ENCODE results near the gene PAWR. TPM values are rescaled to one million over a fixed set of nuclear protein-coding genes. Genes with fewer than 3 reads are reported as not detected.

Gene PAWR
- total and polyA plus RNA-seq, 2 of the 13 experiments (the other 11 are each of a cell fraction or from before 2014, with no cell fraction given): 29.1 to 36.1 TPM

DNA sequence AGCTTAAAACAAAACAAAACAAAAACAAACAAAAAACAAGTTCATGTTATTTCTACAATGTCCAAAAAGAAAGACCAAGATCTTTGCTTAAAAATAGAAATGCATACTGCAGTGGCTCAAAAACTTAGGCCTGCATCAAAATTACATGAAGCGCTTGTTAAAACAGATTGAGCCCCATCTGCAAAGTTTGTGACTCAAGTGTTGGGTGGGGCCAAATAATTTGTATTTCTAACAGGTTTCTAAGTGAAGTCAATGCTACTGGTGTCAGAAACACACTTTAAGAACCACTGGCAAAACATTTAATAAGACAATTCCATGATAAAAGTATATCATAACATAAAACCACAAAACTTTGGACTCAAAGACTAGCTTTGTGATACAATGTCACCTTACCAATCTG lies 105.6 kb downstream of the PAWR start:
- Histone ChIP-seq H3K36me3 (replicated peaks in 1 of 2; ENCODE audit: control insufficient read depth in 1 of 2, insufficient read depth in 2 of 2, low read length in 2 of 2) (peaks cover 0 to 3% of the 10 kb centered on the region in 2 experiments; a peak in 3 of 5 replicates), H3K9me3 (ENCODE audit: low read length) (no peaks in the 10 kb centered on the region), H4K20me1 (ENCODE audit: insufficient read depth, low read length) (no peaks in the 10 kb centered on the region), H3K27ac (ENCODE audit: extremely low read length, insufficient read depth, low read length) (no peak overlapping the region), H3K27me3 (ENCODE audit: control insufficient read depth in 1 of 2, insufficient read depth in 2 of 2, low read length in 2 of 2) (no peaks in the 10 kb centered on the region), H3K4me1 (ENCODE audit: insufficient read depth, low read length) (no peaks in the 10 kb centered on the region), H3K79me2 (ENCODE audit: insufficient read depth, low read length) (no peaks in the 10 kb centered on the region), H3K9ac (ENCODE audit: insufficient read depth, low read depth, low read length) (no peak overlapping the region), H3K4me2 (ENCODE audit: low read depth, low read length) (no peak overlapping the region), H3K4me3 (replicated peaks in 1 of 3; ENCODE audit: insufficient read depth in 1 of 3, low read depth in 2 of 3, low read length in 3 of 3) (no peak overlapping the region), H2AFZ (ENCODE audit: low read length) (no peak overlapping the region)
- POLR2A ChIA-PET: no interaction called here
- DNase-seq (ENCODE audit: low spot score) (no peak), FAIRE-seq (no peak), ATAC-seq (no peak)
- 96% methylated on average over 1 of the region's 1 CpG for WGBS (ENCODE audit: low lambda C conversion rate)
- intact Hi-C loops (cut with micrococcal nuclease; ENCODE audit: unreplicated experiment) (no loop called here), in situ Hi-C loops (cut with HindIII; ENCODE audit: extremely low pct_ligation_motif_present, low pct_unique_long_range_greater_than_20kb) (no loop called here)
- BruUV-seq (replicated peaks): no TSS peak
- CTCF ChIA-PET (ENCODE audit: low intra/inter-chr PET ratio, low total read pairs): no interaction called here
- TF ChIP-seq, protein P1, sequence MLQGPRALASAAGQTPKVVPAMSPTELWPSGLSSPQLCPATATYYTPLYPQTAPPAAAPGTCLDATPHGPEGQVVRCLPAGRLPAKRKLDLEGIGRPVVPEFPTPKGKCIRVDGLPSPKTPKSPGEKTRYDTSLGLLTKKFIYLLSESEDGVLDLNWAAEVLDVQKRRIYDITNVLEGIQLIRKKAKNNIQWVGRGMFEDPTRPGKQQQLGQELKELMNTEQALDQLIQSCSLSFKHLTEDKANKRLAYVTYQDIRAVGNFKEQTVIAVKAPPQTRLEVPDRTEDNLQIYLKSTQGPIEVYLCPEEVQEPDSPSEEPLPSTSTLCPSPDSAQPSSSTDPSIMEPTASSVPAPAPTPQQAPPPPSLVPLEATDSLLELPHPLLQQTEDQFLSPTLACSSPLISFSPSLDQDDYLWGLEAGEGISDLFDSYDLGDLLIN (CRISPR knock-in tag; IDR thresholded peaks at IDR 0.05; ENCODE audit: borderline replicate concordance): no peak
- TF ChIP-seq ISX (CRISPR knock-in tag; conservative IDR thresholded peaks at IDR 0.05) (no peak), SAP130 (CRISPR knock-in tag; IDR thresholded peaks at IDR 0.05; ENCODE audit: low read depth) (no peak), ZFP37 (CRISPR knock-in tag; IDR thresholded peaks at IDR 0.05; ENCODE audit: borderline replicate concordance) (no peak), ZBTB42 (CRISPR knock-in tag; IDR thresholded peaks at IDR 0.05) (no peak), ZNF703 (CRISPR knock-in tag; IDR thresholded peaks at IDR 0.05; ENCODE audit: borderline replicate concordance) (no peak), SOX6 (IDR thresholded peaks at IDR 0.05) (no peak), SOX6 (CRISPR knock-in tag; IDR thresholded peaks at IDR 0.05) (no peak), EED (CRISPR knock-in tag; IDR thresholded peaks at IDR 0.05) (no peak), HMG20A (CRISPR knock-in tag; IDR thresholded peaks at IDR 0.05; ENCODE audit: borderline replicate concordance) (no peak), CC2D1A (CRISPR knock-in tag; IDR thresholded peaks at IDR 0.05) (no peak), ESRRA (CRISPR knock-in tag; IDR thresholded peaks at IDR 0.05; ENCODE audit: low read depth) (no peak), ZNF839 (CRISPR knock-in tag; IDR thresholded peaks at IDR 0.05; ENCODE audit: borderline replicate concordance) (no peak), TOE1 (CRISPR knock-in tag; IDR thresholded peaks at IDR 0.05) (no peak), ZNF180 (CRISPR knock-in tag; IDR thresholded peaks at IDR 0.05; ENCODE audit: borderline replicate concordance, low read depth) (no peak), ZNF264 (CRISPR knock-in tag; IDR thresholded peaks at IDR 0.05) (no peak)
- TF ChIP-seq, protein P2, sequence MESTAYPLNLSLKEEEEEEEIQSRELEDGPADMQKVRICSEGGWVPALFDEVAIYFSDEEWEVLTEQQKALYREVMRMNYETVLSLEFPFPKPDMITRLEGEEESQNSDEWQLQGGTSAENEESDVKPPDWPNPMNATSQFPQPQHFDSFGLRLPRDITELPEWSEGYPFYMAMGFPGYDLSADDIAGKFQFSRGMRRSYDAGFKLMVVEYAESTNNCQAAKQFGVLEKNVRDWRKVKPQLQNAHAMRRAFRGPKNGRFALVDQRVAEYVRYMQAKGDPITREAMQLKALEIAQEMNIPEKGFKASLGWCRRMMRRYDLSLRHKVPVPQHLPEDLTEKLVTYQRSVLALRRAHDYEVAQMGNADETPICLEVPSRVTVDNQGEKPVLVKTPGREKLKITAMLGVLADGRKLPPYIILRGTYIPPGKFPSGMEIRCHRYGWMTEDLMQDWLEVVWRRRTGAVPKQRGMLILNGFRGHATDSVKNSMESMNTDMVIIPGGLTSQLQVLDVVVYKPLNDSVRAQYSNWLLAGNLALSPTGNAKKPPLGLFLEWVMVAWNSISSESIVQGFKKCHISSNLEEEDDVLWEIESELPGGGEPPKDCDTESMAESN (CRISPR knock-in tag; conservative IDR thresholded peaks at IDR 0.05): no peak
- TF ChIP-seq, protein P3, sequence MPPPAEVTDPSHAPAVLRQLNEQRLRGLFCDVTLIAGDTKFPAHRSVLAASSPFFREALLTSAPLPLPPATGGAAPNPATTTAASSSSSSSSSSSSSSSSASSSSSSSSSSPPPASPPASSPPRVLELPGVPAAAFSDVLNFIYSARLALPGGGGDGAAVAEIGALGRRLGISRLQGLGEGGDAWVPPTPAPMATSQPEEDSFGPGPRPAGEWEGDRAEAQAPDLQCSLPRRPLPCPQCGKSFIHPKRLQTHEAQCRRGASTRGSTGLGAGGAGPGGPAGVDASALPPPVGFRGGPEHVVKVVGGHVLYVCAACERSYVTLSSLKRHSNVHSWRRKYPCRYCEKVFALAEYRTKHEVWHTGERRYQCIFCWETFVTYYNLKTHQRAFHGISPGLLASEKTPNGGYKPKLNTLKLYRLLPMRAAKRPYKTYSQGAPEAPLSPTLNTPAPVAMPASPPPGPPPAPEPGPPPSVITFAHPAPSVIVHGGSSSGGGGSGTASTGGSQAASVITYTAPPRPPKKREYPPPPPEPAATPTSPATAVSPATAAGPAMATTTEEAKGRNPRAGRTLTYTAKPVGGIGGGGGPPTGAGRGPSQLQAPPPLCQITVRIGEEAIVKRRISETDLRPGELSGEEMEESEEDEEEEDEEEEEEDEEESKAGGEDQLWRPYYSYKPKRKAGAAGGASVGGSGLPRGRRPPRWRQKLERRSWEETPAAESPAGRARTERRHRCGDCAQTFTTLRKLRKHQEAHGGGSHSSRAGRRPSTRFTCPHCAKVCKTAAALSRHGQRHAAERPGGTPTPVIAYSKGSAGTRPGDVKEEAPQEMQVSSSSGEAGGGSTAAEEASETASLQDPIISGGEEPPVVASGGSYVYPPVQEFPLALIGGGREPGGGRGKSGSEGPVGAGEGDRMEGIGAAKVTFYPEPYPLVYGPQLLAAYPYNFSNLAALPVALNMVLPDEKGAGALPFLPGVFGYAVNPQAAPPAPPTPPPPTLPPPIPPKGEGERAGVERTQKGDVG (CRISPR knock-in tag; IDR thresholded peaks at IDR 0.05; ENCODE audit: borderline replicate concordance): no peak
- TF ChIP-seq, protein P4, sequence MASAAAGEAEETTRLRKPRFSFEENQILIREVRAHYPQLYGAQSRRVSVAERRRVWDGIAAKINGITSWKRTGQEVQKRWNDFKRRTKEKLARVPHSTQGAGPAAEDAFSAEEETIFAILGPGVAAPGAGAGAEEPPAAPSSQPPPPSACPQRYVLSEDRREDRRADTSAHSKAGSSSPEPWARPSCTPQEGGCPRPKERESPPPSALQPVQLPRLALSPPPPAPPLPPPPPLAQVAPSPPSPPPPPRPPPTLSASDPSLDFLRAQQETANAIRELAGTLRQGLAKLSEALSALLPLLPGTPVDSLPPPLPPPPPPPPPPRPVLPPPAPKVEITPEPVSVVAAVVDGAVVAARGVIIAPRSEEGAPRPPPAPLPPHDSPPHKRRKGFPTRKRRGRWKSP (CRISPR knock-in tag; IDR thresholded peaks at IDR 0.05): no peak
